CD8-positive, alpha-beta memory T cell (primary cell): ENCODE results near the gene COPS7A. TPM values are rescaled to one million over a fixed set of nuclear protein-coding genes. Genes with fewer than 3 reads are reported as not detected.

Experiments used
- CTCF ChIA-PET: fragments of 350-600 bp; sonication (Branson Sonifier 250); formaldehyde crosslinking; loops from one replicate; lab custom pipeline; 2021; ENCODE audit warnings: antibody characterized with exemption; lab: Charles Lee
- POLR2A ChIA-PET: fragments of 350-600 bp; sonication (Branson Sonifier 250); formaldehyde crosslinking; loops from one replicate; lab custom pipeline; 2021; ENCODE audit warnings: antibody characterized with exemption; lab: Charles Lee
- DNase-seq, 5 donors: peaks; one replicate each; pipeline versions ENCODE4 v3.0.0 to v3.0.0-alpha.2; 2020 to 2022; ENCODE audit warnings: mixed read lengths in 1 of 5
- H3K27ac ChIP-seq: one replicate; pipeline ENCODE4 v1.7.0; 2013; ENCODE audit warnings: low read depth, mild to moderate bottlenecking, low read length, moderate library complexity
- H3K27me3 ChIP-seq: 2 replicates; pipeline ENCODE4 v1.7.0; 2013; ENCODE audit warnings: low read length, mild to moderate bottlenecking; ENCODE audit not compliant: insufficient read depth, poor library complexity, severe bottlenecking
- H3K36me3 ChIP-seq: 2 replicates; pipeline ENCODE4 v1.7.0; 2013; ENCODE audit warnings: mild to moderate bottlenecking, low read length, moderate library complexity; ENCODE audit not compliant: insufficient read depth
- H3K4me1 ChIP-seq: 2 replicates; pipeline ENCODE4 v1.7.0; 2013; ENCODE audit warnings: mild to moderate bottlenecking, low read length, moderate library complexity; ENCODE audit not compliant: insufficient read depth
- H3K4me3 ChIP-seq: 2 replicates; pipeline ENCODE4 v1.7.0; 2013; ENCODE audit warnings: mild to moderate bottlenecking, low read length
- H3K9me3 ChIP-seq: 2 replicates; pipeline ENCODE4 v1.7.0; 2013; ENCODE audit warnings: mild to moderate bottlenecking, low read length
- H3K27ac Mint-ChIP-seq, 8 donors: one replicate each; pipeline ENCODE4 v1.8.0; 2020 to 2021; ENCODE audit warnings: mixed read lengths in 8 of 8, mild to moderate bottlenecking in 6 of 8, inconsistent platforms in 3 of 8, moderate library complexity in 3 of 8
- H3K27me3 Mint-ChIP-seq, 2 donors: one replicate each; pipeline ENCODE4 v1.8.0; 2020 to 2021; ENCODE audit warnings: mixed read lengths in 2 of 2, mild to moderate bottlenecking in 1 of 2, moderate library complexity in 1 of 2
- H3K36me3 Mint-ChIP-seq, 3 donors: one replicate each; pipeline ENCODE4 v1.8.0; 2020 to 2021; ENCODE audit warnings: mixed read lengths in 3 of 3, inconsistent platforms in 1 of 3, mild to moderate bottlenecking in 1 of 3
- H3K4me1 Mint-ChIP-seq, 3 donors: one replicate each; pipeline ENCODE4 v1.8.0; 2020 to 2021; ENCODE audit warnings: mixed read lengths in 3 of 3, inconsistent platforms in 1 of 3, mild to moderate bottlenecking in 1 of 3
- H3K4me3 Mint-ChIP-seq, 7 donors: one replicate each; pipeline ENCODE4 v1.8.0; 2020 to 2021; ENCODE audit warnings: mixed read lengths in 7 of 7, mild to moderate bottlenecking in 6 of 7, moderate library complexity in 4 of 7, inconsistent platforms in 2 of 7
- H3K9me3 Mint-ChIP-seq, 5 donors: one replicate each; pipeline ENCODE4 v1.8.0; 2020 to 2022; ENCODE audit warnings: mixed read lengths in 5 of 5, mild to moderate bottlenecking in 3 of 5, moderate library complexity in 2 of 5, inconsistent platforms in 1 of 5
- polyA plus RNA-seq: library from polyadenylated mRNA; unstranded; fragments of 300-500 nt; fragmentation: Illumina TruSeq; gene quantifications from one replicate; pipeline ENCODE4 v1.2.3, GENCODE V29; 2021
- total RNA-seq, 2 experiments: library from RNA; stranded (reverse); gene quantifications; one replicate each; pipeline ENCODE4 v1.2.3, GENCODE V29; 2021

COPS7A gene
- total and polyA plus RNA-seq, 3 experiments from 2014 or later = 46.2 to 49.7 (median 48.8) TPM

GRCh38 chr12:6752921-6753771 lies 29.3 kb downstream of the COPS7A start, which contains the start of gene MLF2:
Gene MLF2 (minus strand): TSS chr12:6753141. CDS start chr12:6752334, 807 bp downstream.
- ChIA-PET POLR2A (interaction anchor here (1.0 to 3.5 kb wide), 13 partner anchors 13 to 265 kb away, joined by 3 to 25 read pairs (median 5); partner anchors contain the start of genes CDCA3, COPS7A, LAG3 and LPCAT3), CTCF (interaction anchor here (0.7 to 7.4 kb wide), 37 partner anchors 9 to 279 kb away, joined by 3 to 162 read pairs (median 4); partner anchors contain the start of genes CDCA3, COPS7A, GPR162 and LAG3)
- Histone ChIP-seq H3K4me3 (peak within 1 kb of the TSS; percentile 99), H3K36me3 (peaks cover 15% of the 10 kb centered on the region), H3K4me1 (peaks cover 22% of the 10 kb centered on the region), H3K27ac (peak within 1 kb of the TSS; percentile 98), H3K27me3 (no peaks in the 10 kb centered on the region), H3K9me3 (no peaks in the 10 kb centered on the region)
- H3K27me3 Mint-ChIP-seq = no peaks in the 10 kb centered on the region
- H3K4me3 Mint-ChIP-seq = peak within 1 kb of the TSS; percentile 96 to 99 (median 97)
- H3K4me1 Mint-ChIP-seq = peaks cover 24 to 30% (median 29%) of the 10 kb centered on the region in 3 donors
- H3K27ac Mint-ChIP-seq = peak within 1 kb of the TSS; percentile 98 to 100 (median 99)
- peak; percentile 96 to 98 (median 97) for DNase-seq
- no peaks in the 10 kb centered on the region for H3K9me3 Mint-ChIP-seq
- H3K36me3 Mint-ChIP-seq = peaks cover 0 to 48% (median 7%) of the 10 kb centered on the region in 3 donors

- H3K4me3 Mint-ChIP-seq = peak overlapping the region; percentile 96 to 99 (median 97)
- Histone ChIP-seq H3K4me1 (peaks cover 22% of the 10 kb centered on the region), H3K36me3 (peaks cover 12% of the 10 kb centered on the region), H3K9me3 (no peaks in the 10 kb centered on the region), H3K27me3 (no peaks in the 10 kb centered on the region), H3K27ac (no peak overlapping the region), H3K4me3 (no peak overlapping the region)
- POLR2A ChIA-PET = interaction anchor here (1.4 to 3.5 kb wide), 7 partner anchors 12 to 65 kb away, joined by 3 to 25 read pairs (median 15); partner anchors contain the start of genes COPS7A, LAG3, PTMS and ZNF384
- H3K9me3 Mint-ChIP-seq = no peaks in the 10 kb centered on the region
- peaks cover 0 to 41% (median 5%) of the 10 kb centered on the region in 3 donors for H3K36me3 Mint-ChIP-seq
- DNase-seq = no peak
- H3K27ac Mint-ChIP-seq = peak overlapping the region; percentile 98 to 100 (median 99)
- CTCF ChIA-PET = interaction anchor here (0.6 to 7.4 kb wide), 26 partner anchors 8 to 213 kb away, joined by 3 to 162 read pairs (median 4); partner anchors contain the start of genes CDCA3, COPS7A, LAG3 and P3H3
- peaks cover 23 to 30% (median 29%) of the 10 kb centered on the region in 3 donors for H3K4me1 Mint-ChIP-seq
- H3K27me3 Mint-ChIP-seq = no peaks in the 10 kb centered on the region
These were observed 30.0 kb downstream of the COPS7A start for GRCh38 chr12:6753772-6754356.

- no peaks in the 10 kb centered on the region for H3K27me3 ChIP-seq
- Mint-ChIP-seq H3K9me3 (no peaks in the 10 kb centered on the region), H3K27me3 (no peaks in the 10 kb centered on the region), H3K27ac (peak overlapping the region in 6 of 8 donors; percentile 51 to 100 (median 87)), H3K4me1 (peaks cover 20 to 30% (median 29%) of the 10 kb centered on the region in 3 donors), H3K36me3 (peaks cover 0 to 35% (median 3%) of the 10 kb centered on the region in 3 donors), H3K4me3 (peak overlapping the region in 5 of 7 donors; percentile 3 to 99 (median 72))
- H3K27ac ChIP-seq = no peak overlapping the region
- no peaks in the 10 kb centered on the region for H3K9me3 ChIP-seq
- H3K4me1 ChIP-seq = peaks cover 22% of the 10 kb centered on the region
- peaks cover 12% of the 10 kb centered on the region for H3K36me3 ChIP-seq
- no peak overlapping the region for H3K4me3 ChIP-seq
- no peak for DNase-seq
- CTCF ChIA-PET = interaction anchor here (0.6 to 7.4 kb wide), 23 partner anchors 8 to 214 kb away, joined by 3 to 162 read pairs (median 4); partner anchors contain the start of genes CDCA3, COPS7A, LAG3 and P3H3
- POLR2A ChIA-PET = interaction anchor here (1.4 to 3.5 kb wide), 5 partner anchors 12 to 30 kb away, joined by 4 to 25 read pairs (median 15); partner anchors contain the start of genes COPS7A, LAG3 and PTMS
These were observed 30.6 kb downstream of the COPS7A start for GRCh38 chr12:6754411-6754810.

- Mint-ChIP-seq H3K9me3 (no peaks in the 10 kb centered on the region), H3K27ac (peak overlapping the region in 2 of 8 donors; percentile 14 to 25), H3K4me3 (no peak overlapping the region), H3K27me3 (no peaks in the 10 kb centered on the region), H3K36me3 (peaks cover 0 to 10% (median 0%) of the 10 kb centered on the region in 3 donors), H3K4me1 (peaks cover 11 to 20% (median 13%) of the 10 kb centered on the region in 3 donors)
- no peaks in the 10 kb centered on the region for H3K27me3 ChIP-seq
- H3K9me3 ChIP-seq = no peaks in the 10 kb centered on the region
- no peak overlapping the region for H3K27ac ChIP-seq
- peaks cover 11% of the 10 kb centered on the region for H3K4me1 ChIP-seq
- CTCF ChIA-PET = interaction anchor here (0.8 to 7.4 kb wide), 4 partner anchors 10 to 78 kb away, joined by 3 to 162 read pairs (median 10); partner anchors contain the start of genes LAG3 and PTMS
- no peak for DNase-seq
- POLR2A ChIA-PET = no interaction called here
- H3K36me3 ChIP-seq = no peaks in the 10 kb centered on the region
- no peak overlapping the region for H3K4me3 ChIP-seq
These were observed 33.3 kb downstream of the COPS7A start for GRCh38 chr12:6757028-6757690.

GRCh38 chr12:6758506-6759095 lies 34.8 kb downstream of the COPS7A start:
- Histone ChIP-seq H3K27ac (no peak overlapping the region), H3K27me3 (no peaks in the 10 kb centered on the region), H3K4me1 (peaks cover 6% of the 10 kb centered on the region), H3K9me3 (no peaks in the 10 kb centered on the region), H3K4me3 (no peak overlapping the region), H3K36me3 (no peaks in the 10 kb centered on the region)
- Mint-ChIP-seq H3K9me3 (no peaks in the 10 kb centered on the region), H3K27ac (peak overlapping the region in 1 of 8 donors; percentile 44), H3K36me3 (no peaks in the 10 kb centered on the region), H3K4me1 (peaks cover 3 to 10% (median 4%) of the 10 kb centered on the region in 3 donors), H3K4me3 (no peak overlapping the region), H3K27me3 (peaks cover 0 to 4% of the 10 kb centered on the region in 2 donors)
- CTCF ChIA-PET = interaction anchor here (0.7 to 7.4 kb wide), 3 partner anchors 8 to 16 kb away, joined by 3 to 162 read pairs (median 13); partner anchors contain the start of genes LAG3 and PTMS
- POLR2A ChIA-PET = no interaction called here
- DNase-seq = no peak

- Histone ChIP-seq H3K27me3 (no peaks in the 10 kb centered on the region), H3K4me3 (no peak overlapping the region), H3K27ac (no peak overlapping the region), H3K9me3 (no peaks in the 10 kb centered on the region), H3K4me1 (peaks cover 12% of the 10 kb centered on the region), H3K36me3 (no peaks in the 10 kb centered on the region)
- Mint-ChIP-seq H3K4me3 (no peak overlapping the region), H3K4me1 (peaks cover 8 to 15% (median 8%) of the 10 kb centered on the region in 3 donors), H3K27ac (no peak overlapping the region), H3K27me3 (peaks cover 6 to 8% of the 10 kb centered on the region in 2 donors), H3K9me3 (no peaks in the 10 kb centered on the region), H3K36me3 (no peaks in the 10 kb centered on the region)
- no peak for DNase-seq
- ChIA-PET POLR2A (no interaction called here), CTCF (interaction anchor here (1.0 to 2.4 kb wide), 3 partner anchors 11 to 68 kb away, joined by 3 to 7 read pairs (median 6); partner anchors contain the start of gene P3H3)
These were observed 35.9 kb downstream of the COPS7A start for GRCh38 chr12:6759741-6760140.

GRCh38 chr12:6763380-6763779 lies 39.5 kb downstream of the COPS7A start:
- H3K4me3 Mint-ChIP-seq = peak overlapping the region in 1 of 7 donors; percentile 44
- POLR2A ChIA-PET = no interaction called here

More at GRCh38 chr12:6763380-6763779, 39.5 kb downstream of the COPS7A start:
- Histone ChIP-seq H3K36me3 (no peaks in the 10 kb centered on the region), H3K27me3 (no peaks in the 10 kb centered on the region), H3K4me1 (peaks cover 30% of the 10 kb centered on the region), H3K27ac (peak overlapping the region; percentile 33), H3K4me3 (no peak overlapping the region), H3K9me3 (no peaks in the 10 kb centered on the region)
- peaks cover 0 to 2% (median 0%) of the 10 kb centered on the region in 3 donors for H3K36me3 Mint-ChIP-seq
- peaks cover 26 to 36% (median 31%) of the 10 kb centered on the region in 3 donors for H3K4me1 Mint-ChIP-seq
- H3K9me3 Mint-ChIP-seq = no peaks in the 10 kb centered on the region
- H3K27me3 Mint-ChIP-seq = peaks cover 19 to 21% of the 10 kb centered on the region in 2 donors
- CTCF ChIA-PET = no interaction called here
- peak overlapping the region in 2 of 8 donors; percentile 25 to 30 for H3K27ac Mint-ChIP-seq
- DNase-seq = no peak
